Lung (tissue), 12 donors: ENCODE measurements around the gene BECN2. TPM values are rescaled to one million over a fixed set of nuclear protein-coding genes. Genes with fewer than 3 reads are reported as not detected.
A peak's percentile ranks its signal among the peaks of the same experiment; 100 is the strongest.

ENCODE experiments used
- ATAC-seq: fragments of 200-7000 bp; cut with Tn5 transposase; one replicate; pipeline ENCODE4 v1.9.1; 2020; ENCODE audit warnings: moderate number of reproducible peaks; ENCODE audit not compliant: insufficient read depth, low FRiP score
- DNase-seq, 3 donors: peaks; one replicate each; pipeline ENCODE4 v3.0.0-alpha.2; 2013 to 2017
- H3K27ac ChIP-seq, 2 donors: one replicate each; pipeline ENCODE4 v1.5.1; 2013; ENCODE audit warnings: mild to moderate bottlenecking in 2 of 2, moderate library complexity in 2 of 2, control low read depth in 1 of 2, inconsistent platforms in 1 of 2, low read depth in 1 of 2, low read length in 1 of 2
- H3K27me3 ChIP-seq, 3 donors: one replicate each; pipeline ENCODE4 v1.5.1; 2013; ENCODE audit warnings: low read length in 2 of 3; ENCODE audit not compliant: control insufficient read depth in 3 of 3, insufficient read depth in 3 of 3
- H3K36me3 ChIP-seq, 4 donors: one replicate each; pipeline ENCODE4 v1.5.1; 2013; ENCODE audit warnings: low read length in 4 of 4, mild to moderate bottlenecking in 1 of 4, moderate library complexity in 1 of 4; ENCODE audit not compliant: control insufficient read depth in 4 of 4, insufficient read depth in 4 of 4
- H3K4me1 ChIP-seq, 5 donors: one replicate each; pipeline ENCODE4 v1.5.1; 2013; ENCODE audit warnings: low read length in 5 of 5, mild to moderate bottlenecking in 2 of 5, moderate library complexity in 1 of 5; ENCODE audit not compliant: control insufficient read depth in 5 of 5, insufficient read depth in 5 of 5
- H3K4me3 ChIP-seq: one replicate; pipeline ENCODE4 v1.5.1; 2013; ENCODE audit warnings: mild to moderate bottlenecking, control low read depth, moderate library complexity
- H3K9ac ChIP-seq, 2 donors: one replicate each; pipeline ENCODE4 v1.5.1; 2013; ENCODE audit warnings: low read length in 2 of 2, control low read depth in 1 of 2; ENCODE audit not compliant: insufficient read depth in 1 of 2
- H3K9me3 ChIP-seq, 4 donors: one replicate each; pipeline ENCODE4 v1.5.1; 2013; ENCODE audit warnings: low read length in 3 of 4, mild to moderate bottlenecking in 1 of 4, moderate library complexity in 1 of 4; ENCODE audit not compliant: control insufficient read depth in 4 of 4, insufficient read depth in 3 of 4
- CTCF ChIP-seq: IDR thresholded peaks from 2 replicates; pipeline ENCODE4 v1.5.1; 2012; ENCODE audit warnings: mild to moderate bottlenecking; ENCODE audit errors: control extremely low read depth, extremely low read depth
- WGBS, 2 donors: extraction: QIAGEN DNeasy Blood & Tissue Kit; methylation state at CpG; one replicate each; pipeline ENCODE4 v1.1.7; 2013; 5-methylcytosine and 5-hydroxymethylcytosine counted together
- polyA plus RNA-seq, 2 donors: library from polyadenylated mRNA; stranded (reverse); fragments of 200-250 nt; gene quantifications; one replicate each; pipeline ENCODE4 v1.2.1, GENCODE V29; 2013
- total RNA-seq, 2 donors: library from RNA; depleted of rRNA in 1 of 2; stranded (reverse); fragments of >200 nt in 1 of 2; gene quantifications; one replicate each; pipeline ENCODE4 v1.2.1, GENCODE V29; 2014 to 2021
- donor health status: control.
- donor health status: control.
- donor health status: Bipolar disorder and iron deficiency.
- donor health status: healthy.
- donor health status: DM: yes; HTN: yes; CAD: no.

BECN2 gene
- total and polyA plus RNA-seq, 4 donors, result not detected

- DNase-seq (no peak), ATAC-seq (no peak)
- TF ChIP-seq CTCF, result no peak
- Histone ChIP-seq H3K27me3 (no peaks in the 10 kb centered on the region), H3K9ac (no peak overlapping the region), H3K4me3 (no peak overlapping the region), H3K9me3 (no peaks in the 10 kb centered on the region), H3K36me3 (no peaks in the 10 kb centered on the region), H3K27ac (no peak overlapping the region), H3K4me1 (peaks cover 0 to 14% (median 4%) of the 10 kb centered on the region in 5 donors)
- WGBS, 2 donors, result 84 to 88% methylated on average over 8 to 9 of the region's 9 CpGs
Measured at GRCh38 chr1:241994171-241994570, 36.6 kb downstream of the BECN2 start.

- Histone ChIP-seq H3K4me1 (peaks cover 0 to 13% (median 0%) of the 10 kb centered on the region in 5 donors), H3K9me3 (no peaks in the 10 kb centered on the region), H3K9ac (no peak overlapping the region), H3K27ac (no peak overlapping the region), H3K4me3 (no peak overlapping the region), H3K36me3 (no peaks in the 10 kb centered on the region), H3K27me3 (no peaks in the 10 kb centered on the region)
- no peak for TF ChIP-seq CTCF
- 82 to 90% methylated on average over 12 of the region's 12 CpGs for WGBS, 2 donors
- DNase-seq, result no peak
- ATAC-seq, result no peak
Measured at GRCh38 chr1:241997401-241997998, 39.9 kb downstream of the BECN2 start.

GRCh38 chr1:241998412-241998921, 40.9 kb downstream of the BECN2 start:
- no peaks in the 10 kb centered on the region for H3K27me3 ChIP-seq
- H3K9ac ChIP-seq, result peak overlapping the region in 1 of 2 donors; percentile 67
- H3K4me3 ChIP-seq, result no peak overlapping the region
- H3K4me1 ChIP-seq, result peaks cover 0 to 13% (median 0%) of the 10 kb centered on the region in 5 donors
- 8 to 9% methylated on average over 20 of the region's 20 CpGs for WGBS, 2 donors
- H3K36me3 ChIP-seq, result no peaks in the 10 kb centered on the region
- peak; percentile 29 for TF ChIP-seq CTCF
- H3K9me3 ChIP-seq, result no peaks in the 10 kb centered on the region
- H3K27ac ChIP-seq, result peak overlapping the region in 1 of 2 donors; percentile 24
- ATAC-seq (peak; percentile 78), DNase-seq (peak; percentile 74 to 80 (median 77))
